Neural progenitor cell (in vitro differentiated cells): Measurements from ENCODE around the gene ADISSP.

Source experiments
- CTCF ChIP-seq: fragments of 200-600 bp; sonication (generic); IDR thresholded peaks from 2 replicates; pipeline ENCODE4 v1.5.1; 2017; ENCODE audit warnings: antibody characterized with exemption, mild to moderate bottlenecking
- EZH2 ChIP-seq: fragments of 200-600 bp; sonication (generic); IDR thresholded peaks from 2 replicates; pipeline ENCODE4 v1.6.1; 2017; ENCODE audit warnings: antibody characterized with exemption, mild to moderate bottlenecking, moderate library complexity

- TF ChIP-seq CTCF: peak; percentile 61
- TF ChIP-seq EZH2: no peak
These were observed 13.8 kb upstream of the ADISSP start, which contains the start of gene SPEF1 for GRCh38 chr20:3781153-3781910.
